Adrenal gland (tissue), 5 donors: ENCODE measurements around the gene ARID2.

Experiments
- POLR2A ChIP-seq, 2 donors: fragments of 450-650 bp; IDR thresholded peaks; one replicate each; pipeline ENCODE4 v1.6.1; 2017; ENCODE audit warnings: antibody characterized with exemption in 2 of 2, mild to moderate bottlenecking in 2 of 2, moderate library complexity in 1 of 2
- TF ChIP-seq, protein P1 (sequence below), 6 experiments: fragments of 450-650 bp in 4 of 6; fragments of 200-600 bp in 2 of 6; sonication (generic) in 1 of 6; IDR thresholded peaks; 1 replicate in 5 of 6; 2 replicates in 1 of 6; pipeline versions ENCODE4 v1.5.1 to v1.8.0; 2016 to 2021; ENCODE audit warnings: antibody characterized with exemption in 6 of 6, mild to moderate bottlenecking in 2 of 6, moderate library complexity in 1 of 6
- donor health status: DM: no; HTN: no; CAD: no.

DNA sequence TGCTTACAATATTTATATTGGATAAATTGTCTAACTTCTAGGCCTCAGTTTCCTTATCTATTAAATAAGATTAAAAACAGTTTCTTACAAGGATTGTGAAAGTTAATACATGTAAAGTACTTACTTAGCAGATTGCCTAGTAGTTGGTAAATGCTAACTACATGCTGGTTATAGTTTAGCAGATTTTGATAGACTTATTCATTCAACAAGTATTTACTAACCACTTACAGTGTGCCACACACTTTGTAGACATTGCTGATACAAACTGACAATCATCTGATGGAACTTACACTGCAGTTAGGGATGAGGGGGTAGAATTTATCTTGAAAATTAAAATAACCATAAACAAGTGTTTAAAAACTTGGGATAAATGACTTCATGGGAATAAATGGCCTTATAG is 50.4 kb downstream of the ARID2 start:
- TF ChIP-seq, protein P1, sequence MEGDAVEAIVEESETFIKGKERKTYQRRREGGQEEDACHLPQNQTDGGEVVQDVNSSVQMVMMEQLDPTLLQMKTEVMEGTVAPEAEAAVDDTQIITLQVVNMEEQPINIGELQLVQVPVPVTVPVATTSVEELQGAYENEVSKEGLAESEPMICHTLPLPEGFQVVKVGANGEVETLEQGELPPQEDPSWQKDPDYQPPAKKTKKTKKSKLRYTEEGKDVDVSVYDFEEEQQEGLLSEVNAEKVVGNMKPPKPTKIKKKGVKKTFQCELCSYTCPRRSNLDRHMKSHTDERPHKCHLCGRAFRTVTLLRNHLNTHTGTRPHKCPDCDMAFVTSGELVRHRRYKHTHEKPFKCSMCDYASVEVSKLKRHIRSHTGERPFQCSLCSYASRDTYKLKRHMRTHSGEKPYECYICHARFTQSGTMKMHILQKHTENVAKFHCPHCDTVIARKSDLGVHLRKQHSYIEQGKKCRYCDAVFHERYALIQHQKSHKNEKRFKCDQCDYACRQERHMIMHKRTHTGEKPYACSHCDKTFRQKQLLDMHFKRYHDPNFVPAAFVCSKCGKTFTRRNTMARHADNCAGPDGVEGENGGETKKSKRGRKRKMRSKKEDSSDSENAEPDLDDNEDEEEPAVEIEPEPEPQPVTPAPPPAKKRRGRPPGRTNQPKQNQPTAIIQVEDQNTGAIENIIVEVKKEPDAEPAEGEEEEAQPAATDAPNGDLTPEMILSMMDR (IDR thresholded peaks at IDR 0.05): no peak
- no peak for TF ChIP-seq POLR2A (IDR thresholded peaks at IDR 0.05)
